BLaER1 treated with 17β-estradiol and CSF1 and Interleukin-3, amounts not matched to agents 10 nM and 100 nM (cell line): ENCODE data around the gene MATK.
"Not testable (repeated sequence)": the region's sequence is repeated elsewhere in the genome, so short reads cannot be mapped to it uniquely, and the experiment has no call there.

Experiments
- H3K27ac ChIP-seq, 11 experiments: shearing (Covaris generic); formaldehyde crosslinking; 2 replicates each; pipeline ENCODE4 v1.8.1; 2022
- H3K27me3 ChIP-seq, 11 experiments: shearing (Covaris generic); formaldehyde crosslinking; 2 replicates each; pipeline ENCODE4 v1.8.1; 2022
- H3K36me3 ChIP-seq, 11 experiments: shearing (Covaris generic); formaldehyde crosslinking; 2 replicates each; pipeline ENCODE4 v1.8.1; 2022
- H3K4me1 ChIP-seq, 10 experiments: shearing (Covaris generic); formaldehyde crosslinking; 2 replicates each; pipeline ENCODE4 v1.8.1; 2022
- H3K4me2 ChIP-seq, 11 experiments: shearing (Covaris generic); formaldehyde crosslinking; 2 replicates each; pipeline ENCODE4 v1.8.1; 2022
- H3K4me3 ChIP-seq, 10 experiments: shearing (Covaris generic); formaldehyde crosslinking; 2 replicates each; pipeline ENCODE4 v1.8.1; 2022
- H3K9ac ChIP-seq, 11 experiments: shearing (Covaris generic); formaldehyde crosslinking; 2 replicates each; pipeline ENCODE4 v1.8.1; 2022
- H3K9me3 ChIP-seq, 11 experiments: shearing (Covaris generic); formaldehyde crosslinking; replicated peaks in 1 of 11; 2 replicates each; pipeline ENCODE4 v1.8.1; 2022
- H4K20me1 ChIP-seq, 11 experiments: shearing (Covaris generic); formaldehyde crosslinking; 2 replicates each; pipeline ENCODE4 v1.8.1; 2022
- Cebpa-rat ChIP-seq, 11 experiments: shearing (Covaris generic); IDR thresholded peaks; 2 replicates each; pipeline ENCODE4 v1.8.1; 2022

MATK gene

DNA sequence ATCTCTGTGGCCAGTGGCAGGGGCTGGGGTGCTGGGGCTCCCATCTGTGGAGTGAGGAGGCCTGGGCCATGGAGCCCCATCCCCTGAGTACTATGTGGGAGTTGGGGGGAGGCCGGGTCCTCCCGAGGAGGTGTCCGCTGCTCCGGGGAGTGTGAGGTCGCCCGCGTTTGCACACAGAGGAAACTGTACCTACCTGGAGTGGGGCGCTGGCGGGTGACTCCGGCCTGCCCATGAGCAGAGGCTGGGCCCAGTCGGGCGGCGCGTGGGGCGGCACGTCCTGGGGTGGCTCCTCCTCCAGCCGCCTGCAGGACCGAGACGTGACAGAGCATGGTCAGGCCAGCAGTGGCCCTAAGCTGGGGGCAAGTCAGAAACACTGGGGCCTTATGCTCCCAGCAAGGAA lies 33.8 kb upstream of the MATK start:
- H3K27me3 ChIP-seq = no peaks in the 10 kb centered on the region
- 0 out of 22 replicates have a peak overlapping the region, but pooled peaks of 2 of the 11 experiments have one; percentile 15 to 47 for H3K9ac ChIP-seq
- peak overlapping the region; percentile 67 to 97 (median 80); a peak in 18 of 22 replicates for H3K4me2 ChIP-seq
- H3K9me3 ChIP-seq = no peaks in the 10 kb centered on the region
- H3K36me3 ChIP-seq = no peaks in the 10 kb centered on the region
- no peak for TF ChIP-seq Cebpa-rat (IDR thresholded peaks at IDR 0.05)
- no peak overlapping the region for H3K4me3 ChIP-seq
- H3K4me1 ChIP-seq = peaks cover 50 to 65% (median 58%) of the 10 kb centered on the region in 10 experiments
- 0 out of 22 replicates have a peak overlapping the region, but pooled peaks of 1 of the 11 experiments have one; percentile 15 for H3K27ac ChIP-seq
- no peaks in the 10 kb centered on the region for H4K20me1 ChIP-seq

DNA sequence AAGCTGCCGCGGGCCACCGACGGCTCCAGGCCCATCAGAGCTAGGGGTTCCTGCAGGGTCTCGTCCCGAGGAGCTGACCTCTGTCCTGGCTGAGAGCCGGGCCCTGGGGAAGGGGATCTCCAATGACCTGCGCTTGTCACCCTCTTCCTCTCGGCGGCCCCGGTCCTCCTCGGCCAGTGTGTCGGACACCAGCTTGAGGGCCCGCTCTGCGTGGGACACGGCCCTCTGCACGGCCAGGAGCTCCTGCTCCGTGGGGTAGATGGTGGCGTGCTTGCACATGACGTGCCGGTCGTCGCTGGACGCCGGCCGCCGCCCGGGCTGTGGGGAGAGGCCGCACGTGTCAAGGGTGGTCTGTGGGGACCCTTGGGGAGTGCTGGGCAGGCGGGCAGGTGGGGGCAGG lies 32.7 kb upstream of the MATK start:
- H3K4me2 ChIP-seq = peak overlapping the region; percentile 67 to 97 (median 80)
- TF ChIP-seq Cebpa-rat (IDR thresholded peaks at IDR 0.05) = no peak
- H3K9ac ChIP-seq = peak overlapping the region in 9 of 11 experiments; percentile 6 to 53 (median 48); a peak in 13 of 22 replicates
- peaks cover 61 to 75% (median 68%) of the 10 kb centered on the region in 10 experiments for H3K4me1 ChIP-seq
- no peaks in the 10 kb centered on the region for H3K36me3 ChIP-seq
- peak overlapping the region in 8 of 11 experiments; percentile 0 to 63 (median 35); a peak in 10 of 22 replicates for H3K27ac ChIP-seq
- H4K20me1 ChIP-seq = no peaks in the 10 kb centered on the region
- H3K4me3 ChIP-seq = peak overlapping the region in 5 of 10 experiments; percentile 2 to 55 (median 18); a peak in 5 of 20 replicates
- no peaks in the 10 kb centered on the region for H3K27me3 ChIP-seq
- H3K9me3 ChIP-seq = no peaks in the 10 kb centered on the region

DNA sequence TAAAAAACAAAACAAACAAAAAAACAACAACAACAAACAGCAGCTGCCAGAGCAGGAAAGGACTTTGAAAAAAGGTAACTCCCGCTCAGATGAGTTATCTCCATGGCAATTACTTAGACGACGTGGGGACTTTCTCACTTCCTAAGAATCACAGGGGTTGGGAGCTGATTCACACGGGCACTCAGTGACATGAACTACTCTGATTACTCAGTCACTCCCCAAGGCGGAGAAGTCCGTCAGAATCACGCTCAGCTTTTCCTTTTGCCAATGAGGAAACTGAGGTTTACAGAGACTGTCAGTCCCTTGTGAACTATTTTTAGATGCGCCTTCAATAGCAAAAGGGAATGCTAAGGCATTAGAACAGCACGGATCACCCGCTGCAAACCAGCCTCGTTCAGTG lies 32.3 kb upstream of the MATK start:
- TF ChIP-seq Cebpa-rat (IDR thresholded peaks at IDR 0.05) = no peak
- Histone ChIP-seq H3K9me3 (no peaks in the 10 kb centered on the region), H3K4me1 (peaks cover 65 to 80% (median 73%) of the 10 kb centered on the region in 10 experiments), H3K4me2 (peak overlapping the region; percentile 67 to 97 (median 80)), H3K27ac (peak overlapping the region in 8 of 11 experiments; percentile 0 to 63 (median 35); a peak in 12 of 22 replicates), H3K4me3 (peak overlapping the region in 5 of 10 experiments; percentile 2 to 55 (median 18); a peak in 5 of 20 replicates), H3K9ac (peak overlapping the region in 9 of 11 experiments; percentile 6 to 53 (median 49); a peak in 14 of 22 replicates), H3K36me3 (no peaks in the 10 kb centered on the region), H4K20me1 (no peaks in the 10 kb centered on the region), H3K27me3 (no peaks in the 10 kb centered on the region)

DNA sequence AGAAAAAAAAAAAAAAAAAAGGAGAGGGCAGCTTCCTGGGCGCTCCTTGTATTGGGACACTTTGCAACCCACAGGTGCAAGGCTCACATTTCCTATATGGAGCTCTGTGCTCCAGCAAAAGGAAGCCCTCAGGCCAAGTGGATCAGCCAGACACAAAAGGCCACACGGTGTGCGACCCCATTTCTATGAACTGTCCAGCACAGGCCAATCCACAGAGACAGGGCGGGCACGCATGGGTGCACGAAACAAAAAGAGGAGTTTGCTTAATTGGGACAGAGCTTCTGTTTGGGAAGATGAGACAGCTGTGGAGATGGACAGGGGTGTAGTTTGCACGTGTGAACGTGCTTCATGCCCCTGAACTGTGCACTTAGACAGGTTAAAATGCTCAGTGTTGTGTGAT lies 31.6 kb upstream of the MATK start:
- Histone ChIP-seq H3K4me3 (no peak overlapping the region), H3K9ac (peak overlapping the region in 4 of 11 experiments; percentile 13 to 52 (median 46); a peak in 2 of 22 replicates), H3K27me3 (no peaks in the 10 kb centered on the region), H3K9me3 (no peaks in the 10 kb centered on the region), H3K4me1 (peaks cover 67 to 87% (median 76%) of the 10 kb centered on the region in 10 experiments), H3K4me2 (peak overlapping the region; percentile 67 to 97 (median 80)), H3K36me3 (no peaks in the 10 kb centered on the region), H3K27ac (peak overlapping the region in 4 of 11 experiments; percentile 14 to 63 (median 40); a peak in 6 of 22 replicates), H4K20me1 (no peaks in the 10 kb centered on the region)
- TF ChIP-seq Cebpa-rat (IDR thresholded peaks at IDR 0.05) = no peak

DNA sequence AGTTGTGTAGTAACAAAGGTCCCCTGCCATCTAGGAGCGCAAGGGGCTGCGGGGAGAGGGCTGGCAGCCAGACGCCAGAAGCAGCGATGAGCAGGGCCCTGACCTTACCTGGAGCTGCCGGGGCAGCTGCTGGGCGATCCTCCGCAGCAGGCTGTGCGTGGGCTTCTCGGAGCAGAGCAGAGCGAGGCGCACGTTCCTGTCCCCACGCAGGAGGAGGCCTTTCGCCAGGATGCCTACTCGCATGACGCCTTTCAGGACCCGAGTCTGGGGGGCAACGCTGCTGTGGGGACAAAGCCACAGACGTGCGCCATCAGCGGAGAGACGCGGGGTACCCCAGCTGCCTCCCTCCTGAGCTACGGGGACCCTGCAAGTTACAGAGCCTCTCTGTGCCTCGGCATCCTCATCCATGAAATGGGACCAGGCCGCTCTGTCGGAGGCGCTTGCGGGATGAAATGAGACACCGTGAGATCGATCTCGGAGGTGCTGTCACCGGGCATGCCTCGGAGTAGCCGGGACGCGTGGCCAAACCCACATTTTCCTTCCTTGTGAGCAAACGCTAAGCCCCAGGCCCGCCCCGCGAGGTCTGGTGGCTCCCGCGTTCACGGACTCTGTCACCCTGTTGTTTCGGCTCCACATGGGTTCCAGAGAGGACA lies 30.5 kb upstream of the MATK start:
- H3K27ac ChIP-seq = peak overlapping the region in 4 of 11 experiments; percentile 14 to 25 (median 16); a peak in 4 of 22 replicates
- H3K4me2 ChIP-seq = peak overlapping the region; percentile 11 to 96 (median 44); a peak in 15 of 22 replicates
- TF ChIP-seq Cebpa-rat (IDR thresholded peaks at IDR 0.05) = no peak
- H3K4me3 ChIP-seq = no peak overlapping the region
- no peaks in the 10 kb centered on the region for H3K36me3 ChIP-seq
- no peaks in the 10 kb centered on the region for H3K9me3 ChIP-seq
- H3K4me1 ChIP-seq = peaks cover 77 to 98% (median 86%) of the 10 kb centered on the region in 10 experiments
- H3K27me3 ChIP-seq = no peaks in the 10 kb centered on the region
- H3K9ac ChIP-seq = peak overlapping the region in 4 of 11 experiments; percentile 2 to 18 (median 12); a peak in 2 of 22 replicates
- H4K20me1 ChIP-seq = no peaks in the 10 kb centered on the region

DNA sequence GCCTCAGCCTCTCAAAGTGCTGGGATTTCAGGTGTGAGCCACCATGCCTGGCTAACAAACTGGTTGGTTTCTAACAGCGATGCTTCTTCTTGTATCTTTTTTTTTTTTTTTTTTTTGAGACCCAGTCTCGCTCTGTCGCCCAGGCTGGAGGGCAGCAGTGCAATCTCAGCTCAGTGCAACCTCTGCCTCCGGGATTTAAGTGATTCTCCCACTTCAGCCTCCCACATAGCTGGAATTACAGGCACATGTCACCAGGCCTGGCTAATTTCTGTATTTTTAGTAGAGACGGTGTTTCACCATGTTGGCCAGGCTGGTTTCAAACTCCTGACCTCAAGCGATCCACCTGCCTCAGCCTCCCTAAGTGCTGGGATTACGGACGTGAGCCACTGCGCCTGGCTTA lies 30.0 kb upstream of the MATK start:
- H4K20me1 ChIP-seq, H3K27me3 ChIP-seq, H3K36me3 ChIP-seq, H3K9me3 ChIP-seq, H3K4me3 ChIP-seq: not testable (repeated sequence)
- Histone ChIP-seq H3K4me1 (peaks cover 83 to 98% (median 90%) of the 10 kb centered on the region in 10 experiments), H3K27ac (peak overlapping the region in 2 of 11 experiments; percentile 14 to 17; a peak in 3 of 22 replicates), H3K4me2 (peak overlapping the region; percentile 11 to 96 (median 44); a peak in 17 of 22 replicates), H3K9ac (peak overlapping the region in 2 of 11 experiments; percentile 13 to 18; a peak in 2 of 22 replicates)

DNA sequence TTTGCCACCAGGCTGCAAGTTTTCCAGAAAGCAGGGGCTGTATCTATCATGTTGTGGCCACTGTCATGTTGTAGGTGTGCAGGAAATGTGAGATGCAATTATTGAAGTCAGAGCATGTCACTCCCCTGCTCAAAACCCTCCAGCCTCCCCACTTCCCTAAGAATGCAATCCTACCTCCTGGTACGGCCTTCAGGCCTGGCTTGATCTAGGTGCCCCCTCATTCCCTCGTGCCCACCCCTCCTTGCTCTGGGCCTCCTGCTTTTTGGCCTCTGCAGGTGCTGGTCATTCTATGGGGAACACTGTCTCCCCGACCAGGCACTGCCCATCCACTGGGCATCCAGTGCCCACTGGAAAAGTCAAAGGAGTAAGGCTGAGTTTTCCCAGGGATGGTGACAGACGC lies 28.5 kb upstream of the MATK start:
- no peak for TF ChIP-seq Cebpa-rat (IDR thresholded peaks at IDR 0.05)
- H3K4me2 ChIP-seq = peak overlapping the region; percentile 82 to 96 (median 89)
- H3K9me3 ChIP-seq = no peaks in the 10 kb centered on the region
- H3K9ac ChIP-seq = peak overlapping the region in 6 of 11 experiments; percentile 72 to 82 (median 78); a peak in 10 of 22 replicates
- H3K27me3 ChIP-seq = no peaks in the 10 kb centered on the region
- peaks cover 90 to 100% (median 97%) of the 10 kb centered on the region in 10 experiments for H3K4me1 ChIP-seq
- no peak overlapping the region for H3K4me3 ChIP-seq
- no peaks in the 10 kb centered on the region for H4K20me1 ChIP-seq
- peak overlapping the region in 9 of 11 experiments; percentile 81 to 95 (median 87); a peak in 18 of 22 replicates for H3K27ac ChIP-seq
- no peaks in the 10 kb centered on the region for H3K36me3 ChIP-seq

DNA sequence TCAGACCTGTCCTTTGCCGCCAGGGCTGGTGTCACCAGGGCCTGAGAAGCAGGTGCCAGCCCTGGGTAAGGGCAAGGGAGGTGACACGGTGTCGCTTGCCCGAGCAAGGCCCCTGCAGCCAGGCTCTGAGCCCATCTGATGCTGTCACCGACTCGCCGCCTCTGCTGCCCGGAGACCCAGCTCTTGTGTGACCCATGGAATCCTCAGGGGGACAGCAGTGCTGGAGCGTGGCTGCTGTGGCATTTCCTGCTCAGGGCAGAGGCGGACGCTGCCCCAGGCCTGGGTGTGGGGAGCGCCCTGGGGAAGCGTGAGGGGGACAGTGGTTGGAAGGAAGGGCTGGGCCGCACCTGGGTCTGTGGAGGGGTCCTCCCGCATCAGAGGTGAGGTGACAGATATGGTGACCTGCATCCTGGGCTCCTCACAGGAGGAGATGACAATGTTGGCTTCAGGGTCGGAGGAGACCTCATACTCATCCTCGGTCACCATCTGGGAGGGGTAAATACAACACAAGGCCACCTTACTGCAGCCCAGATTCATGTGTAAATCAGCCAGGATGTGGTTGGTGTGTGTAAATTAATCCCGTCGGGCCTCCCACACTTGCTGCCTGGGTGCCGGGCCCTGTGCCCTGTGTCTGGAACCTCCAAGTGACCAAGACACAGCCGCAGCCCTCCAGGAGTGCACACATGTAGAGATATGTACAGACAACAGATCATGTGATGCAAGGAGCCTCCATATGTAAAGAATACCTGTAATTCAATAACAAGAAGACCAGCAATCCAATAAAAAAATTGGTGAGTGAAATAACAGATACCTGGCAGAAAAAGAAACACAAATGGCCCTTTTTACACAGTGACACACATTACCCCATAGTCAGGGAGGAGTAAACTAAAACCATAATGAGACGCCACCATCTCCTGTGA lies 27.6 kb upstream of the MATK start:
- H4K20me1 ChIP-seq = no peaks in the 10 kb centered on the region
- H3K4me1 ChIP-seq = peaks cover 81 to 100% (median 97%) of the 10 kb centered on the region in 10 experiments
- peak overlapping the region; percentile 54 to 95 (median 87) for H3K27ac ChIP-seq
- H3K9ac ChIP-seq = peak overlapping the region; percentile 40 to 82 (median 72); a peak in 21 of 22 replicates
- H3K36me3 ChIP-seq = no peaks in the 10 kb centered on the region
- peak overlapping the region in 7 of 10 experiments; percentile 11 to 53 (median 30); a peak in 8 of 20 replicates for H3K4me3 ChIP-seq
- no peaks in the 10 kb centered on the region for H3K9me3 ChIP-seq
- TF ChIP-seq Cebpa-rat (IDR thresholded peaks at IDR 0.05) = no peak
- H3K4me2 ChIP-seq = peak overlapping the region; percentile 82 to 96 (median 89)
- no peaks in the 10 kb centered on the region for H3K27me3 ChIP-seq
